ENCODE measurements around the gene ZNF862. TPM values are rescaled to one million over a fixed set of nuclear protein-coding genes. Genes with fewer than 3 reads are reported as not detected.

The ZNF862 gene
- total and polyA plus RNA-seq, 2 of the 13 experiments (the other 11 are each of a cell fraction or from before 2014, with no cell fraction given): 0.89 to 2.0 TPM

GRCh38 chr7:149864023-149864422, 25.8 kb downstream of the ZNF862 start (continued):
- no peak for TF ChIP-seq TERF1 (CRISPR knock-in tag; IDR thresholded peaks at IDR 0.05)

- BruUV-seq (replicated peaks): no TSS peak
- no peaks in the 10 kb centered on the region for H3K4me1 ChIP-seq (ENCODE audit: insufficient read depth, low read length)
- no peak overlapping the region for H2AFZ ChIP-seq (ENCODE audit: low read length)
- DNase-seq (ENCODE audit: low spot score): no peak
- intact Hi-C loops (cut with micrococcal nuclease; ENCODE audit: unreplicated experiment) (no loop called here), in situ Hi-C loops (cut with HindIII; ENCODE audit: extremely low pct_ligation_motif_present, low pct_unique_long_range_greater_than_20kb) (loop anchor here (25.0 kb wide), 1 partner anchor 173 kb away; no protein-coding TSS in a partner anchor)
- no peak for FAIRE-seq
- POLR2A ChIA-PET: no interaction called here
- no peak overlapping the region for H3K4me3 ChIP-seq (replicated peaks in 1 of 3; ENCODE audit: insufficient read depth in 1 of 3, low read depth in 2 of 3, low read length in 3 of 3)
- no peak overlapping the region for H3K9ac ChIP-seq (ENCODE audit: insufficient read depth, low read depth, low read length)
- TF ChIP-seq NBN (conservative IDR thresholded peaks at IDR 0.05): no peak
- no peak for TF ChIP-seq TSC22D2 (CRISPR knock-in tag; IDR thresholded peaks at IDR 0.05; ENCODE audit: borderline replicate concordance)
- TF ChIP-seq TRIM22 (IDR thresholded peaks at IDR 0.05): no peak
- no peak for TF ChIP-seq ZIK1 (CRISPR knock-in tag; IDR thresholded peaks at IDR 0.05; ENCODE audit: borderline replicate concordance, low read depth)
- TF ChIP-seq ZNF235 (CRISPR knock-in tag; IDR thresholded peaks at IDR 0.05; ENCODE audit: borderline replicate concordance): no peak
- no peak for TF ChIP-seq SP140L (CRISPR knock-in tag; IDR thresholded peaks at IDR 0.05; ENCODE audit: borderline replicate concordance)
- TF ChIP-seq KDM2A (CRISPR knock-in tag; IDR thresholded peaks at IDR 0.05; ENCODE audit: borderline replicate concordance, low read depth): no peak
- TF ChIP-seq ZNF761 (CRISPR knock-in tag; conservative IDR thresholded peaks at IDR 0.05): no peak
- TF ChIP-seq, protein P1, sequence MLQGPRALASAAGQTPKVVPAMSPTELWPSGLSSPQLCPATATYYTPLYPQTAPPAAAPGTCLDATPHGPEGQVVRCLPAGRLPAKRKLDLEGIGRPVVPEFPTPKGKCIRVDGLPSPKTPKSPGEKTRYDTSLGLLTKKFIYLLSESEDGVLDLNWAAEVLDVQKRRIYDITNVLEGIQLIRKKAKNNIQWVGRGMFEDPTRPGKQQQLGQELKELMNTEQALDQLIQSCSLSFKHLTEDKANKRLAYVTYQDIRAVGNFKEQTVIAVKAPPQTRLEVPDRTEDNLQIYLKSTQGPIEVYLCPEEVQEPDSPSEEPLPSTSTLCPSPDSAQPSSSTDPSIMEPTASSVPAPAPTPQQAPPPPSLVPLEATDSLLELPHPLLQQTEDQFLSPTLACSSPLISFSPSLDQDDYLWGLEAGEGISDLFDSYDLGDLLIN (CRISPR knock-in tag; IDR thresholded peaks at IDR 0.05; ENCODE audit: borderline replicate concordance): no peak
- TF ChIP-seq CBX5 (CRISPR knock-in tag; IDR thresholded peaks at IDR 0.05; ENCODE audit: borderline replicate concordance): no peak
- no peak for TF ChIP-seq SMYD3 (CRISPR knock-in tag; IDR thresholded peaks at IDR 0.05)
- TF ChIP-seq ZBTB1 (CRISPR knock-in tag; IDR thresholded peaks at IDR 0.05; ENCODE audit: borderline replicate concordance): no peak
- no peaks in the 10 kb centered on the region for H3K9me3 ChIP-seq (ENCODE audit: low read length)
- H3K79me2 ChIP-seq (ENCODE audit: insufficient read depth, low read length): no peaks in the 10 kb centered on the region
- 95% methylated on average over 3 of the region's 12 CpGs for WGBS (ENCODE audit: low lambda C conversion rate)
- H3K27ac ChIP-seq (ENCODE audit: extremely low read length, insufficient read depth, low read length): no peak overlapping the region
- no peaks in the 10 kb centered on the region for H4K20me1 ChIP-seq (ENCODE audit: insufficient read depth, low read length)
- ATAC-seq: no peak
- H3K36me3 ChIP-seq (replicated peaks in 1 of 2; ENCODE audit: control insufficient read depth in 1 of 2, insufficient read depth in 2 of 2, low read length in 2 of 2): no peaks in the 10 kb centered on the region
- peaks cover 0 to 10% of the 10 kb centered on the region in 2 experiments; a peak in 1 of 5 replicates for H3K27me3 ChIP-seq (ENCODE audit: control insufficient read depth in 1 of 2, insufficient read depth in 2 of 2, low read length in 2 of 2)
- CTCF ChIA-PET (ENCODE audit: low intra/inter-chr PET ratio, low total read pairs): no interaction called here
- no peak overlapping the region for H3K4me2 ChIP-seq (ENCODE audit: low read depth, low read length)
Measured at GRCh38 chr7:149864751-149865150, 26.6 kb downstream of the ZNF862 start.
